ENCODE measurements around the gene MAPK12. TPM values are rescaled to one million over a fixed set of nuclear protein-coding genes. Genes with fewer than 3 reads are reported as not detected.

MAPK12 gene
- total and polyA plus RNA-seq, 2 donors (not counting 3 experiments of a cell fraction or from before 2014, with no cell fraction given) = 72.3 to 86.8 TPM

- BruUV-seq (replicated peaks) = no TSS peak
- H3K9ac ChIP-seq (replicated peaks; ENCODE audit: extremely low read depth, insufficient read depth, low read length) = no peak overlapping the region
- dilution Hi-C loops (cut with MboI; ENCODE audit: extremely low pct_ligation_motif_present, low sequenced_read_pairs) (no loop called here), intact Hi-C loops (cut with micrococcal nuclease) (no loop called here)
- H3K27me3 ChIP-seq (ENCODE audit: control insufficient read depth in 2 of 2, insufficient read depth in 2 of 2, low read length in 2 of 2) = no peaks in the 10 kb centered on the region
- no peaks in the 10 kb centered on the region for H4K20me1 ChIP-seq (replicated peaks; ENCODE audit: control insufficient read depth, extremely low read depth, insufficient read depth, low read length)
- H3K27ac ChIP-seq (ENCODE audit: insufficient read depth, low read depth, low read length) = no peak overlapping the region
- H2AFZ ChIP-seq (ENCODE audit: low read depth, low read length) = no peak overlapping the region
- H3K4me2 ChIP-seq (ENCODE audit: insufficient read depth, low read length) = no peak overlapping the region
- peaks cover 38 to 69% of the 10 kb centered on the region in 2 experiments for H3K36me3 ChIP-seq (ENCODE audit: control insufficient read depth in 2 of 2, extremely low read depth in 1 of 2, insufficient read depth in 2 of 2, low read length in 2 of 2)
- no peak overlapping the region for H3K4me3 ChIP-seq (replicated peaks in 1 of 3; ENCODE audit: insufficient read depth in 1 of 3, low read depth in 1 of 3, low read length in 3 of 3)
- peaks cover 2% of the 10 kb centered on the region for H3K4me1 ChIP-seq (ENCODE audit: control insufficient read depth, extremely low read depth, insufficient read depth, low read length)
- H3K9me3 ChIP-seq (replicated peaks; ENCODE audit: control insufficient read depth, insufficient read depth, low read length) = no peaks in the 10 kb centered on the region
- DNase-seq (ENCODE audit: low read depth, low spot score) (no peak), FAIRE-seq (no peak)
- no peaks in the 10 kb centered on the region for H3K9me1 ChIP-seq (replicated peaks; ENCODE audit: control insufficient read depth, extremely low read depth, insufficient read depth, low read length)
- TF ChIP-seq POLR2AphosphoS5 (IDR thresholded peaks at IDR 0.05; ENCODE audit: insufficient read depth, low read depth, low read length) (no peak), CTCF (IDR thresholded peaks at IDR 0.05; ENCODE audit: extremely low read depth in 1 of 2, insufficient read depth in 1 of 2, low read depth in 1 of 2, low read length in 2 of 2) (no peak), FOS (IDR thresholded peaks at IDR 0.05; ENCODE audit: borderline replicate concordance, insufficient read depth, low read length) (no peak), GATA2 (IDR thresholded peaks at IDR 0.05; ENCODE audit: insufficient read depth, insufficient read length, low read depth, low read length) (no peak), MAX (IDR thresholded peaks at IDR 0.05; ENCODE audit: insufficient read depth, insufficient read length) (no peak), MYC (IDR thresholded peaks at IDR 0.05; ENCODE audit: low read depth, low read length) (no peak), POLR2A (IDR thresholded peaks at IDR 0.05; ENCODE audit: low read depth, low read length) (no peak), JUN (IDR thresholded peaks at IDR 0.05; ENCODE audit: borderline replicate concordance, insufficient read depth, insufficient read length, low read depth) (no peak), EZH2 (IDR thresholded peaks at IDR 0.05; ENCODE audit: borderline replicate concordance, low read depth, low read length, severe bottlenecking) (no peak)
- POLR2A ChIA-PET = no interaction called here
- H3K79me2 ChIP-seq (ENCODE audit: control insufficient read depth, insufficient read depth, low read length) = no peaks in the 10 kb centered on the region
- CTCF ChIA-PET = no interaction called here
Measured at GRCh38 chr22:50278461-50278860, 17.0 kb upstream of the MAPK12 start.

Measured in endothelial cell of umbilical vein (primary cell).